ENCODE data around the gene BET1L. TPM values are rescaled to one million over a fixed set of nuclear protein-coding genes. Genes with fewer than 3 reads are reported as not detected.

BET1L gene
- total RNA-seq, 1 donor: 20.6 TPM

DNA sequence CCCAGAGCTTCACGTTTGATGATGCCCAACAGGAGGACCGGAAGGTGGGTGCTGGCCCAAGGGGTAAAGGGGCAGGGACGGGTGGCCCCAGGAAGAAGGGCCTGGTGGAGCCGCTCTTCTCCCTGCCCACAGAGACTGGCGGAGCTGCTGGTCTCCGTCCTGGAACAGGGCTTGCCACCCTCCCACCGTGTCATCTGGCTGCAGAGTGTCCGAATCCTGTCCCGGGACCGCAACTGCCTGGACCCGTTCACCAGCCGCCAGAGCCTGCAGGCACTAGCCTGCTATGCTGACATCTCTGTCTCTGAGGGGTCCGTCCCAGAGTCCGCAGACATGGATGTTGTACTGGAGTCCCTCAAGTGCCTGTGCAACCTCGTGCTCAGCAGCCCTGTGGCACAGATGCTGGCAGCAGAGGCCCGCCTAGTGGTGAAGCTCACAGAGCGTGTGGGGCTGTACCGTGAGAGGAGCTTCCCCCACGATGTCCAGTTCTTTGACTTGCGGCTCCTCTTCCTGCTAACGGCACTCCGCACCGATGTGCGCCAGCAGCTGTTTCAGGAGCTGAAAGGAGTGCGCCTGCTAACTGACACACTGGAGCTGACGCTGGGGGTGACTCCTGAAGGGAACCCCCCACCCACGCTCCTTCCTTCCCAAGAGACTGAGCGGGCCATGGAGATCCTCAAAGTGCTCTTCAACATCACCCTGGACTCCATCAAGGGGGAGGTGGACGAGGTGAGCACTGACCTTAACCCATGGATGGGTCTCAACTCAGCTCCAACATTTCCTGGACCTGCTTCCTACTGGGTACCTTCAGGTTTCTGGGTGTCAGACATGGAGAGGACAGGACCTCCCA is 2.3 kb upstream of the BET1L start:
- H3K9me3 ChIP-seq (ENCODE audit: low read depth, low read length): no peaks in the 10 kb centered on the region
- H3K4me3 ChIP-seq (ENCODE audit: low read length): peak overlapping the region; percentile 64
- no peaks in the 10 kb centered on the region for H3K27me3 ChIP-seq (ENCODE audit: insufficient read depth, low read length)
- peaks cover 40% of the 10 kb centered on the region for H3K4me1 ChIP-seq (ENCODE audit: insufficient read depth, low read length)

DNA sequence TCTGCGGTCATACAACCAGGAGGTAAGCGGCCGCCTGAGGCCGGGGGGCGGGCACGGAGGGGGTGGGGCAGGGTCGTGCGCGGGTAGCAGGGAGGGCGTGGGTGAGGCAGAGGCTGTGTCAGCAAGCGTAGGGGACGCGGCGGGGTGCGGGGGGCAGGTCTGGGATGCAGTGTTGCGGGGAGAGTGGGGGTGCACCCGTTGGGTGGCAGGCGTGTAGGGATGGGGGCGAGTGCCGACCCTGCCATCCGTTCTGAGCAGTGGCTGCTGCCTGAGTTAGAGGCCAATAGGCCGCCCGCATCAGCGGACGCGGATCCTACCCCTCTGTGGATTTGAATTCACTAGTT is 1.7 kb upstream of the BET1L start:
- Histone ChIP-seq H3K9me3 (ENCODE audit: low read depth, low read length) (no peaks in the 10 kb centered on the region), H3K27me3 (ENCODE audit: insufficient read depth, low read length) (no peaks in the 10 kb centered on the region), H3K4me3 (ENCODE audit: low read length) (peak overlapping the region; percentile 64), H3K4me1 (ENCODE audit: insufficient read depth, low read length) (peaks cover 40% of the 10 kb centered on the region)

DNA sequence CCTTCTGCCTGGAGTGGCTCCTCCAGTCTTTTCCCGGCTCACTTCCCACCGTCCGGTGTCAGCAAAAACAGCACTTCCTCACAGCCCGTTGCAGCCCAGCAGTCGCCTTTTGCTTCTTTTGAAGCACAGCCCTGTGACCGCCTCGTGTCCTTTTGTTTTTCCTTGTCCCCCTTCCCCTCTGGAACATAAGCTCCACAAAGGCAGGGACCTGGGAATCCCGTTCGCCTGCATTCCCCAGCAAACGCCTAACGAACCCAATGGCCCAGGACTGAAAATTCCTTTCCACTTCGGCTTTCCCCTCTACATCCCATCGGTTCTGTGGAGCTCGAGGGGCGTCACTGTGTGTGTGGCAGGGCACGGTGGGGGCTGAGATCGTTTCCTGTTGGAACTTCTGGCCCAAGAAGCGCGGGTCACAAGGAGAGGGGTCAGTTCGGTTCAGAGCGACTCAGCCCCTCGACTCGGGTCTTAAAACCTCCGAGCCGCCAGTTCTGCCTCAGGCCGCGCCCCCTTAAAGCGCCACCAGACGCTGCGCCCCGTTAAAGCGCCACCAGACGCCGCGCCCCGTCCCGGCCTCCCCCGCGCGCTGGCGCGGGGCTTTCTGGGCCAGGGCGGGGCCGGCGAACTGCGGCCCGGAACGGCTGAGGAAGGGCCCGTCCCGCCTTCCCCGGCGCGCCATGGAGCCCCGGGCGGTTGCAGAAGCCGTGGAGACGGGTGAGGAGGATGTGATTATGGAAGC is 1.1 kb upstream of the BET1L start:
- Histone ChIP-seq H3K27me3 (ENCODE audit: insufficient read depth, low read length) (no peaks in the 10 kb centered on the region), H3K4me3 (ENCODE audit: low read length) (peak overlapping the region; percentile 64), H3K4me1 (ENCODE audit: insufficient read depth, low read length) (peaks cover 40% of the 10 kb centered on the region)

DNA sequence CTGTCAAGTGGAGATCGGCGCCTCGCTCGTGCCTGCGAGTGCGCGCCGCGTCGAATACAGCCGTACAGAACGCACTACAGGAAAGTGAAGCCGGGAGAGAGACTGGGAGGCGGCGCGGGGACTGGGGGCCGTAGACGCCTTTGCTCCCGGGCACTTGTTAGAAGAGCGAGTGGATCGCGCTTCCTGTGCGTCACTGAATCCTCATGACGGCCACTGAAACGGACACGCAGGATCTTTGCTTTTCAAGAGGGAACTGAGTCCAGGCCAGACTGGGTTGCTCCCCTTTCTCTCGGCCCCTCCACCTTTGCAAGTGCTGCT is 623 bp upstream of the BET1L start:
- Histone ChIP-seq H3K9me3 (ENCODE audit: low read depth, low read length) (no peaks in the 10 kb centered on the region), H3K4me1 (ENCODE audit: insufficient read depth, low read length) (peaks cover 43% of the 10 kb centered on the region), H3K4me3 (ENCODE audit: low read length) (peak overlapping the region; percentile 64), H3K27me3 (ENCODE audit: insufficient read depth, low read length) (no peaks in the 10 kb centered on the region)

More for the DNA sequence above, 1.1 kb upstream of the BET1L start:
- no peaks in the 10 kb centered on the region for H3K9me3 ChIP-seq (ENCODE audit: low read depth, low read length)

DNA sequence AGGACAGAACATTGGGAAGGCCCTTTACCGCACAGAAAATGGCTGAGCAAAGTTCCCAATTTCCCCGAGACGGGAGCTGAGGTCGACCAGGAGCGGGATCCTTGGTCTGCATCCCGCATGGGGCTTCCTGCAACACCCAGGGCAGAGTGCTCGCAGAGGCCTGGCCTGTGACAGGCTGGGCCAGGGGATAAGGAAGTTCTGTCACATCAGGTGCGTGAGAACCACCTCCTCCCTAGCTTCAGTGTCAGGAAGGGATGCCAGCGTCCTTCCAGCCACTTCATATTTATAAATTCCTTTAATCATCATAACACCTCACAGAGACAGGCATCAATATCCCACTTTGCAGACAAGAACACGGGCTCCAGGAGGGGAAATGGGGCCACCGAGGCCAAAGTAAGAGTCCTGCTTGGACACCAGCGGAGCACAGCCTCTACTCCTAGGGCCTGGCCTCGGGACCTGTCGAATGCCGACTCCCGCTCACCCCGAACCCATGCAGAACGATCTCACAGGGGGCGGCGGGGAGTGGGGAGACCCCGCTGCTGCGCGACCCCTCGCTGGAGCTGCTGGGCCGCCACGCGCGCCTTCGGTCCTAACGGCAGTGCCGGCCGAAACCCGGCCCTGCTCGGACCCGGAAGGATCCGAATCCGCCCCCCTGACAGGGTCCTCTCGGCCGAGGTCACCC is 532 bp downstream of the BET1L start:
- Histone ChIP-seq H3K9me3 (ENCODE audit: low read depth, low read length) (no peaks in the 10 kb centered on the region), H3K27me3 (ENCODE audit: insufficient read depth, low read length) (no peaks in the 10 kb centered on the region), H3K4me3 (ENCODE audit: low read length) (peak overlapping the region; percentile 64), H3K4me1 (ENCODE audit: insufficient read depth, low read length) (peaks cover 55% of the 10 kb centered on the region)

DNA sequence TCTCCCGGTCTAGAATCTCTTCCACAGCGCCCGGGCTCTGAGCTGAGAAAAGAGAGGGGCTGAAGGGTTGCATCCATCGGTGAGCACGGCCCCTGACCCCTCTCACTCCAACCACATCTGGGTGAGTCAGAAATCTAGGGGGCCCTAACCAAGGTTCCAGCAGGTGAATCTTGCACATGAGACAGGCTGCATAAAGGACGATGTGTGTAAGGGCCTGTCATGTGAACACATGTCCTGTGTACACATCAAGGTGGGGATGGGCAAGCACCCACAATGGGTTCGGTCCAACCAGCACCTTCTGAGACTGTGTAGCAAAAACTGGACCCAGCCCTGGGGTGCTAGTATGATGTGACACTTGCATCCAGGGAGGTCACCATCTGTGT is 1.2 kb downstream of the BET1L start:
- no peaks in the 10 kb centered on the region for H3K9me3 ChIP-seq (ENCODE audit: low read depth, low read length)
- H3K4me3 ChIP-seq (ENCODE audit: low read length): no peak overlapping the region
- no peaks in the 10 kb centered on the region for H3K27me3 ChIP-seq (ENCODE audit: insufficient read depth, low read length)
- peaks cover 59% of the 10 kb centered on the region for H3K4me1 ChIP-seq (ENCODE audit: insufficient read depth, low read length)

DNA sequence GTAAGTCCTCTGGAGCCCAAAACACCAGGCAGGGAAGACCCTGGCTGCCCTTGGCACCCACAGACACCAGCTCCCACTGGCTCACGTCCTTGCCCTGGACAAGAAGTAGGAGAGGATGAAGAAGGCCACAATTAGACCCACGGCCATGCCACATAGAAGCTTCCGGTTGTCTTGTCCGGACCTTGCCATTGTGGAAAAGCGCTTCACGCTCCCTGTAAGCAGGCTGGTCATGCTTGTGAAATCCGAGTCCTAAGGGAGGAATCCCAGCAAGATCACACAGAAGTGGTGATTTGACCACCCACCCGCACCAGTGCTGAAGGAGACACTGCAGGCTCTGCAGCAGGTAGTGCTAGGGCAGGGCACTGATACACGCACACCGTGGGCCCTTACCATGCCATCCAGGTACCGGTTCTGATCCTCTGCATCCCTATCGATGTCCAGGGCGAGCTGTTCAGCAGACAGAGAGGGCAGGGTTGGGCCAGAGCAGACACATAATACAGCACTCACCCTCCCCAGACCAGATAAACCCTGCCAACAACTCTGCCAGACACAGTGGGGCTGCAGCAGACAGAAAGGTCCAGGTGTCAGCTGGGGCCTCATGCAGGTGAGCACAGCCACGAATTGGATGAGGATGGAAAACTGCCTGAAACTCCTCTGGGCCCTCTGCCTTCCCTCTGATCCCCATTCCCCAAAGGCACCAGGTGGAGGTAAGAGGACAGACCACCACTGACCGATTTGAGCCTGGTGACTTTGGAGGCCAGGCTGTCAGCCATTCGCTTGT is 1.8 kb downstream of the BET1L start:
- H3K9me3 ChIP-seq (ENCODE audit: low read depth, low read length): no peaks in the 10 kb centered on the region
- H3K4me1 ChIP-seq (ENCODE audit: insufficient read depth, low read length): peaks cover 53% of the 10 kb centered on the region
- H3K27me3 ChIP-seq (ENCODE audit: insufficient read depth, low read length): no peaks in the 10 kb centered on the region
- no peak overlapping the region for H3K4me3 ChIP-seq (ENCODE audit: low read length)

DNA sequence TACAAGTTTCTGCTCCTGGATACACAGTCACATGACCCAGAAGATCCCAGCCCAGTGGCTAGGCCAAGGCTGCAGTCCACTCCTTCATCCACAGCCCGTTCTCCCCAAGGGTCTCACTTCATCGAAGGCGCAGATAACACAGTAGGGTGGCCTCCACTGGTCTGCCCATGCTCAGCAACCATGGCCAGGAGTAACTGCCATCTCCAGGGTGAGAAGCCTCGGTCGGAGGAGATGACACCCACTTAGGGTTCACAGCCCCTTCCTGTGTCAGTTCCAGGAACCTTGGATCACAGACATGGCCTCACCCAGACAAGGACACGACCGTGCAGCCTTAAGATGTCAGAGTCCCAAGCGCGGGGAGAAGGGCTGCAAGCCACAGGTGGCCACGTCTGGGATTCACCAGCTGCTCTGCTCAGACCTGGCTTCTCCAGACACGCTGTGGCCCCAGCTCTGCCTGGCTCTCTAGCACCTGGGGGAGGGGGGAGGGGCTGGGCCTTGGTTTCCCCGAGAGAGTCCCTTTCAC is 2.6 kb downstream of the BET1L start:
- H3K4me3 ChIP-seq (ENCODE audit: low read length): no peak overlapping the region
- H3K27me3 ChIP-seq (ENCODE audit: insufficient read depth, low read length): no peaks in the 10 kb centered on the region
- peaks cover 46% of the 10 kb centered on the region for H3K4me1 ChIP-seq (ENCODE audit: insufficient read depth, low read length)
- H3K9me3 ChIP-seq (ENCODE audit: low read depth, low read length): no peaks in the 10 kb centered on the region

DNA sequence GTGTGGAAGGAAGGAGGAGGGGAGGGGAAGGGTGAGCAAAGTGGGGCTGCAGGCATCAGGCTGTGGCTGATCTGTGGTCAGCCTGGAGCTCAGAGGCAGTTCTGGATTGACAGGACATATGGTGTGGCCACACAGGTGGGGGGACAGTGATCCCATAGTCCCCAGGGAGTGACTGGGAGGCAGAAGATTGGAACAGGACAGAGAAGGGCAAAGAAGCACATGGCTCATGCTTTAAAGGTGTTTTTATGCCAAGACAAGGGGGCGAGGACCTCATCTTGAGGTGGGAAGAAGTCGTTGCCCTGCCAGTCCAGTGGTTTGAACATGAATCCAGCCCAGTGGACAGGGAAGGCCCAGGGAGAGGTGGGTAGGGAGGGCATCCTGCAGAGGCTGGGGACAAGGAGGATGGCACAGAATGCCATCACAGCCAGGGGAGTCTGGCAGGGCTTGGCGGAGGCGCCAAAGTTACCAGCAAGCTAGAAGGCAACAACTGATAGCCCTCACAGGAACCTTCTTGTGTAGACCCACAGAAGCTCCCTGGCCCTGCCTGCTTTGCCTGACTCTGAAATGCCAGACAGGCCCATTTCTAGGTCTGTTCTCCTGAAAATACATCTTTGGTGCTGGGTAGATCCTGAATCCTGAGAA is 3.1 kb downstream of the BET1L start:
- Histone ChIP-seq H3K9me3 (ENCODE audit: low read depth, low read length) (no peaks in the 10 kb centered on the region), H3K4me3 (ENCODE audit: low read length) (no peak overlapping the region), H3K4me1 (ENCODE audit: insufficient read depth, low read length) (peaks cover 40% of the 10 kb centered on the region), H3K27me3 (ENCODE audit: insufficient read depth, low read length) (no peaks in the 10 kb centered on the region)

DNA sequence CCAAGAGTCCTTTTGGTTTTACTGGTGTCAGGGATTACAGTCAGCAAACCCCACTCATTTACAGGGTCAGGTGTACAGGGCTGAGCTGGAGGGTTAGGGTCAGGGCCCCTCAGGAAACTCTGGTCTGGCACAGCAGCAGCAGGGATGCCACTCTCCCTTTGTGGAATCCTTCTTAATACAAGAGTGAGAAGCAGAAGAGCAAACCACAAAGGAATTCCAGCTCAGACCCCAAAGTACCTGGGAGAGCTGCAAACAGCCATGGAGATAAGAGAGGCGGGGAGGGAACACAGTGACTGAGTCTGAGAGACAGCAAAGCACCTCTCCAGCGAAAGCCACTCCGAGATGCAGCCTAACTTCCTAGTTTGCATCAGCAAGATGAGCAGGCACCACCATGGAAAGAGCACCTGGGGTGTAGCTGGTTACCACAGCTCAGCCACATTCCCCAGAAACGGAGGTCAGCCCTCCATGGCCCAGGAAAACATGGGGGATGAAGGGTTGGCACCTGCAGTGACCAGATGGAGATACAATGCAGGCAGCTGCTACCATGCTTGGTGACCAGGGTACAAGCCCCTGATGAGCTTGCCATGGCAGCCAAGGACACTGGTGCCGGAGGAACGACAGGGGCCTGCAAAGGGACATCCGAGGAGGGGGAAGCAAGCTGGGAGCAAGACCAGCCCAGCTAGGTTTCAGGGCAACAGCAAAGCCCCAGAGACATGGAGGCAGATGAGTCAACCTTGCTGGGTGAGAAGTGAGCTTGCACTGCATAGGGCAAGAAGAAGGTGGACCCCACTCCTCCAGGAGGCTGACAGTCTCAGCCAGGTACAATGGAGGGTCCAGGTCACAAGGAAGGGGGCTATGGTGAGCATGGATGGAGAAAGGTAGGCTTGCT is 3.9 kb downstream of the BET1L start:
- H3K4me1 ChIP-seq (ENCODE audit: insufficient read depth, low read length): peaks cover 39% of the 10 kb centered on the region
- H3K9me3 ChIP-seq (ENCODE audit: low read depth, low read length): no peaks in the 10 kb centered on the region
- H3K4me3 ChIP-seq (ENCODE audit: low read length): no peak overlapping the region
- H3K27me3 ChIP-seq (ENCODE audit: insufficient read depth, low read length): no peaks in the 10 kb centered on the region

DNA sequence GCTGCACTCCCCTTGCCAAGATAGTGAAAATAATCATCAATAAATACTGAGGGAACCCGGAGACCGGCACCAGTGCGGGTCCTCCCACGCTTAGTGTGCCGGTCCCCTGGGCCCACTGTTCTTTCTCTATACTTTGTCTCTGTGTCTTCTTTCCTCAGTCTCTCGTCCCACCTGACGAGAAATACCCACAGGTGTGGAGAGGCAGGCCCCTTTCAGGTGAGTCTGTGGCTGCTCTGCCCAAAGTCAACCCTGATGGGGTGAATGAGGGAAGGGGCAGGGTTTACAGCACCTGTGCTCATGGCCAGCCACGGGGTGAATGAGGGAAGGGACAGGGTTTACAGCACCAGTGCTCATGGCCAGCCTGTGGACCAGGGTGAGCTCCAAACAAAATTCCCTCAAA is 4.7 kb downstream of the BET1L start:
- Histone ChIP-seq H3K27me3 (ENCODE audit: insufficient read depth, low read length) (no peaks in the 10 kb centered on the region), H3K9me3 (ENCODE audit: low read depth, low read length) (no peaks in the 10 kb centered on the region), H3K4me3 (ENCODE audit: low read length) (no peak overlapping the region), H3K4me1 (ENCODE audit: insufficient read depth, low read length) (peaks cover 39% of the 10 kb centered on the region)

DNA sequence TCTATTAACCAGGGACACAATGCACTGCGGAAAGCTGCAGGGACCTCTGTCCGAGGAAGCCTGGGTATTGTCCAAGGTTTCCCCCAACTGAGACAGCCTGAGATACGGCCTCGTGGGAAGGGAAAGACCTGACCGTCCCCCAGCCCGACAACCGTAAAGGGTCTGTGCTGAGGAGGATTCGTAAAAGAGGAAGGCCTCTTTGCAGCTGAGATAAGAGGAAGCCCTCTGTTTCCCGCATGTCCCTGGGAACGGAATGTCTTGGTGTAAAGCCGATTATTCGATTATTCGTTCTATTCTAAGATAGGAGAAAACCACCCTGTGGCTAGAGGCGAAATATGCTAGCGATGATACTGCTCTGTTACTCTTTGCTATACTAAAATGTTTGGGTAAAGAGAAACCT is 5.2 kb downstream of the BET1L start:
- no peak overlapping the region for H3K4me3 ChIP-seq (ENCODE audit: low read length)
- H3K9me3 ChIP-seq (ENCODE audit: low read depth, low read length): no peaks in the 10 kb centered on the region
- peaks cover 39% of the 10 kb centered on the region for H3K4me1 ChIP-seq (ENCODE audit: insufficient read depth, low read length)
- no peaks in the 10 kb centered on the region for H3K27me3 ChIP-seq (ENCODE audit: insufficient read depth, low read length)

DNA sequence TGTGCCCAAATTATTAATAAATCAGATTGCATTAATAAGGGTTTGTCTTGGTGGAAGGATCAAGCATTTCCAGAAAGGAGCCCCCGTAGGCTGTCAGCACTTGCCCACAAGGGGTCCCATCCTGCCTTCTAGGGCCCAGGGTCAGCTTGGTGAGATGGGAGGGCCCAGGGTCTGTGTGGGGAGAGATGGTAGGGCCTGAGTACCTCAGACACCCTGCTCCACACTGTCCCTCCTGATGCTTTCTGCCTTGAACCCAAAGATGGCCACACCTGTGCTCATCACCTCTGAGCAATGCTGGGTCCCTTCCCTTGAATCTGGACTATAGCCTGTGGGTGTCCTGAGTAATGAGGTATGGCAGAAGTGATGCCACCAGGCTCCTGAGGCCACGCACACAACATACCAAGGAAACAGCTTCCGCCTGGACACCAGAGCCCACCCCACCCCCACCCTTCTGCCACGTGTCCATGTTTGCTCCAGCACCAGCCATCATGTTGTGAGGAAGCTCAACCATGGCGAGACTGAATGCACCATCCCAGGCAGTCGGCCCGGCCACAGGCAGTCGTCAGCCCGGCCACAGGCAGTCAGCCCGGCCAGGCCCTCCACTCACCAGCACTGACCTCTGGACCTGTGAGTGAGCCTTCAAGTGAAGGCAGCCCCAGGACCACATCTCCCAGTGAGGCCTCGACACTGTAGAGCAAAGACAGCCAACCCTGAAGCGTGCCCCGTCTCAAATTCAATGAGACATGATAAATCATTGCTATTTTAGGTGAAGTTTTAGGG is 6.8 kb downstream of the BET1L start:
- Histone ChIP-seq H3K27me3 (ENCODE audit: insufficient read depth, low read length) (no peaks in the 10 kb centered on the region), H3K4me1 (ENCODE audit: insufficient read depth, low read length) (peaks cover 24% of the 10 kb centered on the region), H3K9me3 (ENCODE audit: low read depth, low read length) (no peaks in the 10 kb centered on the region), H3K4me3 (ENCODE audit: low read length) (no peak overlapping the region)

All from mononuclear cell (primary cell).